H9 (cell line): ENCODE data around the gene CFAP91. TPM values are rescaled to one million over a fixed set of nuclear protein-coding genes. Genes with fewer than 3 reads are reported as not detected.

Source experiments
- DNase-seq: peaks from one replicate; pipeline ENCODE4 v3.0.0-alpha.2; 2017
- H2AFZ ChIP-seq: one replicate; pipeline ENCODE4 v1.6.1; 2013; ENCODE audit warnings: mild to moderate bottlenecking, low read length, control low read depth, moderate library complexity
- H2AK5ac ChIP-seq: 2 replicates; pipeline ENCODE4 v1.6.1; 2013; ENCODE audit warnings: low read length, control low read depth, mixed read lengths; ENCODE audit not compliant: insufficient read length
- H2BK120ac ChIP-seq: one replicate; pipeline ENCODE4 v1.6.1; 2013; ENCODE audit warnings: low read depth, mild to moderate bottlenecking, low read length, control low read depth, inconsistent platforms; ENCODE audit not compliant: poor library complexity, severe bottlenecking
- H2BK12ac ChIP-seq: 2 replicates; pipeline ENCODE4 v1.6.1; 2013; ENCODE audit warnings: low read length, control low read depth, mixed read lengths, low read depth; ENCODE audit not compliant: insufficient read length
- H2BK15ac ChIP-seq: 2 replicates; pipeline ENCODE4 v1.6.1; 2013; ENCODE audit warnings: low read depth, low read length, control low read depth
- H2BK20ac ChIP-seq: one replicate; pipeline ENCODE4 v1.6.1; 2013; ENCODE audit warnings: low read depth, mild to moderate bottlenecking, low read length, control low read depth, inconsistent platforms; ENCODE audit not compliant: poor library complexity, severe bottlenecking
- H2BK5ac ChIP-seq: 2 replicates; pipeline ENCODE4 v1.6.1; 2013; ENCODE audit warnings: low read length, control low read depth, mixed read lengths; ENCODE audit not compliant: insufficient read length
- H3K14ac ChIP-seq: 2 replicates; pipeline ENCODE4 v1.6.1; 2013; ENCODE audit warnings: low read length, control low read depth; ENCODE audit not compliant: insufficient read depth
- H3K18ac ChIP-seq: 2 replicates; pipeline ENCODE4 v1.6.1; 2013; ENCODE audit warnings: low read depth, mild to moderate bottlenecking, mixed read lengths, low read length, control low read depth; ENCODE audit not compliant: insufficient read length
- H3K23ac ChIP-seq: 2 replicates; pipeline ENCODE4 v1.6.1; 2013; ENCODE audit warnings: low read length, control low read depth, mixed read lengths, low read depth; ENCODE audit not compliant: insufficient read length
- H3K23me2 ChIP-seq: 2 replicates; pipeline ENCODE4 v1.6.1; 2013; ENCODE audit warnings: low read depth, mild to moderate bottlenecking, mixed read lengths, low read length, control low read depth; ENCODE audit not compliant: insufficient read length, poor library complexity, severe bottlenecking
- H3K27ac ChIP-seq: 2 replicates; pipeline ENCODE4 v1.5.1; 2013; ENCODE audit warnings: low read length, control low read depth, mixed read lengths, low read depth; ENCODE audit not compliant: insufficient read length
- H3K27me3 ChIP-seq: 2 replicates; pipeline ENCODE4 v1.6.1; 2013; ENCODE audit warnings: low read length, control low read depth, inconsistent platforms; ENCODE audit not compliant: insufficient read depth
- H3K4ac ChIP-seq: 2 replicates; pipeline ENCODE4 v1.6.1; 2013; ENCODE audit warnings: low read depth, mild to moderate bottlenecking, control low read depth, inconsistent platforms, low read length, moderate library complexity
- H3K4me1 ChIP-seq: 2 replicates; pipeline ENCODE4 v1.6.1; 2013; ENCODE audit warnings: low read length, control low read depth, inconsistent platforms; ENCODE audit not compliant: insufficient read depth
- H3K4me2 ChIP-seq: 2 replicates; pipeline ENCODE4 v1.6.1; 2013; ENCODE audit warnings: low read length, control low read depth, mixed read lengths; ENCODE audit not compliant: insufficient read length, insufficient read depth
- H3K56ac ChIP-seq: 2 replicates; pipeline ENCODE4 v1.6.1; 2013; ENCODE audit warnings: low read depth, mild to moderate bottlenecking, mixed read lengths, low read length, control low read depth; ENCODE audit not compliant: insufficient read length
- H3K79me1 ChIP-seq: 2 replicates; pipeline ENCODE4 v1.6.1; 2013; ENCODE audit warnings: low read depth, mild to moderate bottlenecking, moderate library complexity, low read length, control low read depth, inconsistent platforms; ENCODE audit not compliant: insufficient read depth, poor library complexity, severe bottlenecking
- H3K79me2 ChIP-seq: 2 replicates; pipeline ENCODE4 v1.6.1; 2013; ENCODE audit warnings: low read length, control low read depth, inconsistent platforms; ENCODE audit not compliant: insufficient read depth
- H3K9ac ChIP-seq: 2 replicates; pipeline ENCODE4 v1.6.1; 2013; ENCODE audit warnings: low read length, control low read depth, mixed read lengths; ENCODE audit not compliant: insufficient read length; ENCODE audit errors: extremely low read depth
- H3K9me3 ChIP-seq: one replicate; pipeline ENCODE4 v1.6.1; 2013; ENCODE audit warnings: low read depth, low read length, inconsistent platforms; ENCODE audit not compliant: control insufficient read depth
- H3T11ph ChIP-seq: one replicate; pipeline ENCODE4 v1.6.1; 2013; ENCODE audit warnings: mild to moderate bottlenecking, low read length, control low read depth, inconsistent platforms
- H4K20me1 ChIP-seq: one replicate; pipeline ENCODE4 v1.6.1; 2013; ENCODE audit not compliant: control insufficient read depth, insufficient read length, insufficient read depth
- H4K5ac ChIP-seq: 2 replicates; pipeline ENCODE4 v1.6.1; 2013; ENCODE audit warnings: low read depth, mild to moderate bottlenecking, mixed read lengths, low read length, control low read depth; ENCODE audit not compliant: insufficient read length
- H4K8ac ChIP-seq: replicated peaks from 2 replicates; pipeline ENCODE4 v1.6.1; 2013; ENCODE audit warnings: low read length, control low read depth, mixed read lengths, low read depth; ENCODE audit not compliant: insufficient read length
- H4K91ac ChIP-seq: 2 replicates; pipeline ENCODE4 v1.6.1; 2013; ENCODE audit warnings: low read depth, mild to moderate bottlenecking, moderate library complexity, mixed read lengths, low read length, control low read depth; ENCODE audit not compliant: insufficient read length
- H3K27ac Mint-ChIP-seq, 3 experiments: 2 replicates in 2 of 3; 3 replicates in 1 of 3; pipeline ENCODE4 v1.8.0; 2020 to 2021; ENCODE audit warnings: mixed read lengths in 3 of 3, mild to moderate bottlenecking in 1 of 3, moderate library complexity in 1 of 3
- H3K27me3 Mint-ChIP-seq: 2 replicates; pipeline ENCODE4 v1.8.0; 2021; ENCODE audit warnings: low read depth, mild to moderate bottlenecking, moderate library complexity, mixed read lengths
- H3K36me3 Mint-ChIP-seq, 3 experiments: 2 replicates in 2 of 3; 3 replicates in 1 of 3; pipeline ENCODE4 v1.8.0; 2020 to 2021; ENCODE audit warnings: low read depth in 3 of 3, mixed read lengths in 3 of 3; ENCODE audit not compliant: insufficient read depth in 1 of 3
- H3K4me1 Mint-ChIP-seq, 2 experiments: 2 replicates each; pipeline ENCODE4 v1.8.0; 2020; ENCODE audit warnings: mixed read lengths in 2 of 2
- H3K4me3 Mint-ChIP-seq, 2 experiments: 2 replicates in 1 of 2; 3 replicates in 1 of 2; pipeline ENCODE4 v1.8.0; 2020 to 2021; ENCODE audit warnings: mild to moderate bottlenecking in 2 of 2, mixed read lengths in 2 of 2, moderate library complexity in 1 of 2
- H3K9me3 Mint-ChIP-seq, 2 experiments: 2 replicates in 1 of 2; 3 replicates in 1 of 2; pipeline ENCODE4 v1.8.0; 2020; ENCODE audit warnings: mild to moderate bottlenecking in 2 of 2, mixed read lengths in 2 of 2, moderate library complexity in 1 of 2
- WGBS: extraction: QIAGEN DNeasy Blood & Tissue Kit; methylation state at CpG from one replicate; pipeline ENCODE4 v1.1.7; 2013; ENCODE audit warnings: missing lambda C conversion rate, low lambda C conversion rate, mixed read lengths; ENCODE audit not compliant: insufficient read length; ENCODE audit errors: extremely low coverage; 5-methylcytosine and 5-hydroxymethylcytosine counted together
- total RNA-seq: library from RNA; stranded (reverse); gene quantifications from 2 replicates; pipeline ENCODE4 v1.2.1, GENCODE V29; 2021
- TF ChIP-seq, protein P1 (sequence below): fragments of 200-600 bp; sonication (generic); conservative IDR thresholded peaks from 3 replicates; pipeline ENCODE4 v1.8.0; 2021; ENCODE audit warnings: antibody characterized with exemption, mild to moderate bottlenecking

CFAP91 gene
- total RNA-seq, 1 experiment from 2014 or later = 2.3 TPM

DNA sequence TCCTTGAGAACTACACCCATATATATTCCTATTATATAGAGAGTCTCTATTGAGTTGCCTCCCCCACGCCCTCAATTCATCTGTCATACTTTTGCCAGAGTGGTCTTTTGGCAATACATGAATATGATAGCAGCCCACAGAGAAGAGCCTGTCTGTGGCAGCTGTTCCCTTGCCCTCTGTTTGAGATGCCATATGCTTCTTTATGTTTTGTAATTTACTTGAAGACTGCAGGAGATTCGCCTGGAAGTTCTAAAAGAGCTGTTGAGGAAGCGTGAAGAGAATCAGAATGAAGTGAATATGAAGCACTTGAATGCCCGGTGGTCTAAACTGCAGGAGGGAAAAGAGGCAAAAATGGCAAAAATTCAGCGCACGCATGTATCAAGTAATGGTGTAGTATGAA is 27.2 kb downstream of the CFAP91 start:
- Histone ChIP-seq H3T11ph (no peak overlapping the region), H3K9me3 (no peaks in the 10 kb centered on the region), H3K79me2 (no peaks in the 10 kb centered on the region), H2BK120ac (no peak overlapping the region), H2AK5ac (no peak overlapping the region), H2BK5ac (no peak overlapping the region), H3K23ac (no peak overlapping the region), H3K56ac (no peak overlapping the region), H3K18ac (no peak overlapping the region), H3K4me2 (no peak overlapping the region), H4K20me1 (no peaks in the 10 kb centered on the region), H3K14ac (no peak overlapping the region), H3K23me2 (no peaks in the 10 kb centered on the region), H3K4ac (no peak overlapping the region), H2AFZ (no peak overlapping the region), H3K79me1 (no peaks in the 10 kb centered on the region), H4K91ac (no peak overlapping the region), H3K4me1 (0 out of 2 replicates have a peak, but pooled peaks cover 3% of the 10 kb centered on the region), H4K5ac (no peak overlapping the region), H3K9ac (no peak overlapping the region), H3K27me3 (no peaks in the 10 kb centered on the region), H4K8ac (no peak overlapping the region), H3K27ac (no peak overlapping the region), H2BK12ac (no peak overlapping the region), H2BK20ac (no peak overlapping the region), H2BK15ac (no peak overlapping the region)
- Mint-ChIP-seq H3K9me3 (no peaks in the 10 kb centered on the region), H3K36me3 (no peaks in the 10 kb centered on the region), H3K4me3 (no peak overlapping the region), H3K27me3 (no peaks in the 10 kb centered on the region), H3K27ac (no peak overlapping the region), H3K4me1 (peaks cover 0 to 7% of the 10 kb centered on the region in 2 experiments; a peak in 2 of 4 replicates)
- WGBS = no CpG with 5 or more reads among the region's 6 CpGs
- TF ChIP-seq, protein P1, sequence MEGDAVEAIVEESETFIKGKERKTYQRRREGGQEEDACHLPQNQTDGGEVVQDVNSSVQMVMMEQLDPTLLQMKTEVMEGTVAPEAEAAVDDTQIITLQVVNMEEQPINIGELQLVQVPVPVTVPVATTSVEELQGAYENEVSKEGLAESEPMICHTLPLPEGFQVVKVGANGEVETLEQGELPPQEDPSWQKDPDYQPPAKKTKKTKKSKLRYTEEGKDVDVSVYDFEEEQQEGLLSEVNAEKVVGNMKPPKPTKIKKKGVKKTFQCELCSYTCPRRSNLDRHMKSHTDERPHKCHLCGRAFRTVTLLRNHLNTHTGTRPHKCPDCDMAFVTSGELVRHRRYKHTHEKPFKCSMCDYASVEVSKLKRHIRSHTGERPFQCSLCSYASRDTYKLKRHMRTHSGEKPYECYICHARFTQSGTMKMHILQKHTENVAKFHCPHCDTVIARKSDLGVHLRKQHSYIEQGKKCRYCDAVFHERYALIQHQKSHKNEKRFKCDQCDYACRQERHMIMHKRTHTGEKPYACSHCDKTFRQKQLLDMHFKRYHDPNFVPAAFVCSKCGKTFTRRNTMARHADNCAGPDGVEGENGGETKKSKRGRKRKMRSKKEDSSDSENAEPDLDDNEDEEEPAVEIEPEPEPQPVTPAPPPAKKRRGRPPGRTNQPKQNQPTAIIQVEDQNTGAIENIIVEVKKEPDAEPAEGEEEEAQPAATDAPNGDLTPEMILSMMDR = no peak
- no peak for DNase-seq
